Natural killer cell treated with Interleukin-12 subunit alpha and Interleukin-12 subunit beta and Interleukin-15 and Interleukin-18, amount 100 ng/mL, for 72 hours (primary cell): ENCODE results near the gene LMNA. TPM values are rescaled to one million over a fixed set of nuclear protein-coding genes. Genes with fewer than 3 reads are reported as not detected.
A peak's percentile ranks its signal among the peaks of the same experiment; 100 is the strongest.
"Not testable (repeated sequence)": the region's sequence is repeated elsewhere in the genome, so short reads cannot be mapped to it uniquely, and the experiment has no call there.

ENCODE experiments used
- ATAC-seq, 2 donors: fragments of 150-1000 bp; cut with Tn5 transposase in 1 of 2; sonication (Bioruptor Pico), chemical (Tn5 transposase) in 1 of 2; 2 replicates each; pipeline ENCODE4 v1.10.0; 2021
- DNase-seq: peaks from one replicate; pipeline ENCODE4 v3.0.0; 2022; ENCODE audit warnings: low spot score
- H3K27ac Mint-ChIP-seq, 2 donors: 1 replicate in 1 of 2; 2 replicates in 1 of 2; pipeline ENCODE4 v1.8.0; 2022; ENCODE audit warnings: mixed read lengths in 2 of 2, mild to moderate bottlenecking in 1 of 2, moderate library complexity in 1 of 2
- H3K27me3 Mint-ChIP-seq, 2 donors: 1 replicate in 1 of 2; 2 replicates in 1 of 2; pipeline ENCODE4 v1.8.0; 2022; ENCODE audit warnings: mixed read lengths in 2 of 2
- H3K36me3 Mint-ChIP-seq: one replicate; pipeline ENCODE4 v1.8.0; 2022; ENCODE audit warnings: mixed read lengths
- H3K4me1 Mint-ChIP-seq, 2 donors: 1 replicate in 1 of 2; 2 replicates in 1 of 2; pipeline ENCODE4 v1.8.0; 2022; ENCODE audit warnings: low read depth in 2 of 2, mixed read lengths in 2 of 2, mild to moderate bottlenecking in 1 of 2
- H3K4me3 Mint-ChIP-seq: one replicate; pipeline ENCODE4 v1.8.0; 2022; ENCODE audit warnings: mixed read lengths
- H3K9me3 Mint-ChIP-seq: 2 replicates; pipeline ENCODE4 v1.8.0; 2022; ENCODE audit warnings: mixed read lengths
- total RNA-seq, 2 donors: library from RNA; stranded (reverse); gene quantifications; one replicate each; pipeline ENCODE4 v1.2.3, GENCODE V29; 2022

Gene LMNA
- total RNA-seq = 10 to 100 TPM; 21.4 to 67.6 TPM

DNA sequence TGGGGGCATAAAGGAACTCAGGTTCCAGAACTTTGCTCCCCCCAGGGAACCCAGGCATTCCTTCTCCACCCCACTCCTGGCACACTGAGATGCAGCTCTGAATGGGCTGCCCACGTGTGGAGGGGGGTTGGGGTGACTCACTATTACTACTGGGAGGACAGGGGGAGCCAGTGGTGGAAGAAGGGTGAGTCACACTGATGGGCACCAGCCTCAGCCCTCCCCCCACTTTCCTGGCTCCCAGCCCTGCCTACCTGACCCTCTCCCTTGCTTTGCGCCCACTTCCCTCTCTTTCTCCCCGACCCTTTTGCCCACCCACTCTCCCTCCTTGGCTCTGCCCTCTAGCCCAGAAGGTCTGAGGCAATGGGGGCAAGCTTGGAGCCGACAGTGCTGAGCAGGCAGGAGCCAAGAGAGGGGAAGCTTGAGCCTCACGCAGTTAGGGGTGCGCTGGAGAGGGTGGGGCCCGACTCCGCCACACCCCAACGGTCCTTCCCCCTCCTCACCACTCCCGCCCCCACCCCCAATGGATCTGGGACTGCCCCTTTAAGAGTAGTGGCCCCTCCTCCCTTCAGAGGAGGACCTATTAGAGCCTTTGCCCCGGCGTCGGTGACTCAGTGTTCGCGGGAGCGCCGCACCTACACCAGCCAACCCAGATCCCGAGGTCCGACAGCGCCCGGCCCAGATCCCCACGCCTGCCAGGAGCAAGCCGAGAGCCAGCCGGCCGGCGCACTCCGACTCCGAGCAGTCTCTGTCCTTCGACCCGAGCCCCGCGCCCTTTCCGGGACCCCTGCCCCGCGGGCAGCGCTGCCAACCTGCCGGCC is at the start of gene LMNA:
LMNA (plus strand) TSS at position 611 of the 818 bp plus-strand sequence. CDS start 208 bp downstream, outside the sequence.
- H3K4me1 Mint-ChIP-seq = peaks cover 28 to 41% of the 10 kb centered on the region in 2 donors
- H3K9me3 Mint-ChIP-seq = no peaks in the 10 kb centered on the region
- H3K4me3 Mint-ChIP-seq = peak within 1 kb of the TSS; percentile 83
- no peaks in the 10 kb centered on the region for H3K36me3 Mint-ChIP-seq
- peak; percentile 78 for DNase-seq
- ATAC-seq = peak; percentile 91 to 92
- H3K27ac Mint-ChIP-seq = peak within 1 kb of the TSS; percentile 33 to 74
- peaks cover 18 to 29% of the 10 kb centered on the region in 2 donors for H3K27me3 Mint-ChIP-seq

DNA sequence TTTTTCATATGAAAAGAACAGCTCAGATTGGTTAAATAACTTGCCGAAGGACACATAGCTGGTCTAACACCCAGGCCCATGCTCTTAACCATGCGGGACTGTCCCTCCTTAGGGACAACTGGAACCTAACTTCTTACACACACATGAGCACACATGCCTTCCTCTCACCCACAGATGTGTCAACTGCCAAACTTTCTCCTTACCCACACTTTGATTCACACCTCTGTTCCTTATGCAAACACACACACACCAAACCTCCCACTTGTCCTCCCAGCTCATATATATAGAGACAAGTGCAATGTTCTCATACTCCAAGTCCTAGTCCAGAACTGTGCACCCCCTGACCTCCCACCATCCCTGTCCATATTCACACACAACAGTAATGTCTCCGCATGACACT is 49.3 kb upstream of the LMNA start:
- Mint-ChIP-seq H3K4me3 (peak overlapping the region; percentile 0), H3K27ac (peak overlapping the region in 1 of 2 donors; percentile 2), H3K36me3 (no peaks in the 10 kb centered on the region), H3K27me3 (no peaks in the 10 kb centered on the region), H3K4me1 (peaks cover 7 to 12% of the 10 kb centered on the region in 2 donors), H3K9me3 (no peaks in the 10 kb centered on the region)
- DNase-seq = no peak
- ATAC-seq = peak; percentile 82 to 88

DNA sequence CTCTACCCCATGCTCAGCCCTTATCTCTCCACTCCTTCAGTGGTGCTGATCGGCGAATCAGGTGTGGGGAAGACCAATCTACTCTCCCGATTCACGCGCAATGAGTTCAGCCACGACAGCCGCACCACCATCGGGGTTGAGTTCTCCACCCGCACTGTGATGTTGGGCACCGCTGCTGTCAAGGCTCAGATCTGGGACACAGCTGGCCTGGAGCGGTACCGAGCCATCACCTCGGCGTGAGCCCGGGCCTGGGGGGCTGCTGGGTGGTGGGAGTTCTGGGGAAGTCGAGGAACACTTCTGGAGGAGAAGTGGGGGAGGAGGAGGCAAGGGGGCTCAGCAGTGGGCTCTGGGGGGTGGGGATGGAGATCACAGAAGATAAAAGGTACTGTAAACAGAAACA is 48.6 kb upstream of the LMNA start:
- DNase-seq (no peak), ATAC-seq (no peak)
- H3K27me3 Mint-ChIP-seq = no peaks in the 10 kb centered on the region
- H3K4me3 Mint-ChIP-seq = no peak overlapping the region
- H3K4me1 Mint-ChIP-seq = peaks cover 7 to 12% of the 10 kb centered on the region in 2 donors
- H3K36me3 Mint-ChIP-seq = no peaks in the 10 kb centered on the region
- no peak overlapping the region for H3K27ac Mint-ChIP-seq
- H3K9me3 Mint-ChIP-seq = no peaks in the 10 kb centered on the region

DNA sequence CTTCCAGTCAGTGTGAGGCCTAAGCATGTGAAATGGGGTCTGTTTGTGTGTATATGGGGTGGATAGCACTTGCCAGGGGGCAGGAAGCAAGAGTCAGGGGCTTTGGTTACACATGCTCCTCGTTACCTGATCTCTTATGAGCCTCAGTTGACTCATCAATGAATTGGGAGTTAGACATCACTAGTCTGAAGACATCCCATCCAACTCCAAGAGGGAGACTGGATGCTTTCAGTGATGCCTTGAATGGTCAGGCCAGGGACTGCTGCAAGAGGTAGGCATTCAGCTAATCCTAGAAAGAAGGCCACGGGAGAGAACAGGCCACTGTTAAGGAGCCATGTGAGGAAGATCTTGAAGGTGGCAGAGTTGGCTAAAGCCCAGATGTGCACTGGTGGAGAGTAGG is 47.2 kb upstream of the LMNA start:
- Mint-ChIP-seq H3K4me1 (peaks cover 7 to 12% of the 10 kb centered on the region in 2 donors), H3K27ac (no peak overlapping the region), H3K4me3 (no peak overlapping the region), H3K36me3 (no peaks in the 10 kb centered on the region), H3K27me3 (no peaks in the 10 kb centered on the region), H3K9me3 (no peaks in the 10 kb centered on the region)
- DNase-seq = no peak
- ATAC-seq = no peak

DNA sequence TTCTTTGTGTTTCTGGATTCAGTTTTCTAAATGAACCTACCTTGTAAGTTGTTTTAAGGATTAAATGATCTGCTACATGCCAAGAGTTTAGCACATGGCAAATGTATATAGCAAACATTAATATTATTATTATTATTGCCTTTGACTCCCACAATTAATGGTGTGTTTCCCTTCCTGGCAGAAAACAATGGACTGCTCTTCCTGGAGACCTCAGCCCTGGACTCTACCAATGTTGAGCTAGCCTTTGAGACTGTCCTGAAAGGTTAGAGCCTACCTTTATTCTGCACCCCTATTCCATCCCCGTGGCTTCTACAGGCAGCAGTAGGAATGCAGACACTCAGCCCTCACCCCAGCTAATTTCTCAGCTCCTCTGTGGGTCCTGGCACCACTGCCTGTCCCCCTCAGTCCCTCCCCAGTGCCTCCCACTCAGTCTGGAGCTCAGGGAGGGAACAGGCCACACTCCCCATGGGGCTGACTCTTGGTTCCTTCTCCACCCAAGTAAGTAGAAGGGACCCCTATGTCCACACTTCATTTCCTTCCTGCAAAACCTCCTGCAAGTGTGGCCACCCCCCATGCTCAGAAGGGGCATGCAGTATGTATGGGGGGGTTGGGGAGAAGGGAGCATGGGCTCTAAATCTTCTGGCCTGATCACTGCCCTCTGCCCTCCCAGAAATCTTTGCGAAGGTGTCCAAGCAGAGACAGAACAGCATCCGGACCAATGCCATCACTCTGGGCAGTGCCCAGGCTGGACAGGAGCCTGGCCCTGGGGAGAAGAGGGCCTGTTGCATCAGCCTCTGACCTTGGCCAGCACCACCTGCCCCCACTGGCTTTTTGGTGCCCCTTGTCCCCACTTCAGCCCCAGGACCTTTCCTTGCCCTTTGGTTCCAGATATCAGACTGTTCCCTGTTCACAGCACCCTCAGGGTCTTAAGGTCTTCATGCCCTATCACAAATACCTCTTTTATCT is 44.7 kb upstream of the LMNA start:
- Mint-ChIP-seq H3K4me3 (no peak overlapping the region), H3K4me1 (peaks cover 7 to 11% of the 10 kb centered on the region in 2 donors), H3K27ac (no peak overlapping the region), H3K9me3 (no peaks in the 10 kb centered on the region), H3K36me3 (no peaks in the 10 kb centered on the region), H3K27me3 (no peaks in the 10 kb centered on the region)
- DNase-seq = no peak
- no peak for ATAC-seq

DNA sequence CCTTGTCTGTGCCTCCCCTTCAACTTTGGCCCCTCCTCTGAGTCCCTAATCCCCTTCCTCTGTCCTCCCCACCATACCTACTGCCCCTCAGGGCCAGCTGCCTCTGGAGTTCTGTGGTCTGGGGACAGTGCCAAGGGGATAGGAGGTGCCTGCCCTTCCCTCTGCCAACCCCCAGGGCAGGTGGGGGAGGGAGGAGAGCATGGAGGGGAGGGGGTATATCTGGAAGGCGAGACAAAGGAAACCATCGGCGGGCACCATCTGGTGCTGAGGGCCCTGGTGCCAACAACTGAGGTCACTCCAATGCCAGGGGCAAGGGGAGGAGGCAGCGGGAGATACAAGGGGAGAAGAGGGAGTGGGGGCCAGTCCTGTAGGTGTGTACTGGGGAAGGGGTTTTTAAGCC is 44.0 kb upstream of the LMNA start:
- Mint-ChIP-seq H3K27me3 (no peaks in the 10 kb centered on the region), H3K4me1 (peaks cover 2 to 3% of the 10 kb centered on the region in 2 donors), H3K27ac (no peak overlapping the region), H3K4me3 (no peak overlapping the region), H3K36me3 (no peaks in the 10 kb centered on the region), H3K9me3 (no peaks in the 10 kb centered on the region)
- DNase-seq (no peak), ATAC-seq (no peak)

DNA sequence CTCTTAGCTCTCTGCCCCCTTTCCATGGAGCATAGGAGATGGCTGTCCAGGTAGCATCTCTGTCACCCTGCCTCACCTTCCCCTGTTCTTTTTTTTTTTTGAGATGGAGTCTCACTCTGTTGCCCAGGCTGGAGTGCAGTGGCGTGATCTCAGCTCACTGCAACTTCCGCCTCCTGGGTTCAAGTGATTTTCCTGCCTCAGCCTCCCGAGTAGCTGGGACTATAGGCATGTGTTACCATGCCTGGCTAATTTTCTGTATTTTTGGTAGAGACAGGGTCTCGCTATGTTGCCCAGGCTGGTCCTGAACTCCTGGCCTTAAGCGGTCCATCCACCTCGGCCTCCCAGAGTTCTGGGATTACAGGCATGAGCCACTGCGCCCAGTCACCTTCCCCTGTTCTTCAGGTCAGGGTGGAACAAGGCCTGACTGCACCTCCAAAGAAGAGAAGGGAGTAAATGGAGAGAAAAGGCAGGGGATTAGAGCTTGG is 43.1 kb upstream of the LMNA start:
- H3K4me1 Mint-ChIP-seq, H3K4me3 Mint-ChIP-seq, ATAC-seq, DNase-seq, H3K36me3 Mint-ChIP-seq, H3K27ac Mint-ChIP-seq, H3K27me3 Mint-ChIP-seq, H3K9me3 Mint-ChIP-seq: not testable (repeated sequence)

DNA sequence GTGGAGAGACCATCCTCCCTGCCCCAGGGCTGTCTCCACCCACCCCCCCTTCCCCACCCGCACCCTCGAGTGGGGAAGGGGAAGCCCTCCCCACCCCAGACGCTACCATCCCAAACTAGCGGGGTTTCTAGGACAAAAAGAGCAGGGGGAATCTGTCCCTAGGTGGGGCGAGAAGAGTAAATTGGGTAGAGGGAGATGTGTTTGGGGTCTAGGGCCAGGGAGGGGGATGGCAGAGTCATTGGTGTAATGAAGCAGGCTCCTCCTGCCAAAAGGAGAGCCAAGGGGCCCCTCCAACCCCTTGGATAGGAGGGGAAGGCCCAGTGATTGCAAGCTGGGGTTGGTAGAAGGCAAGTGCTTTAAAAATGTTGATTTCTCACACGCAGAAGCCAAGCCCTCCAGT is 42.3 kb upstream of the LMNA start:
- no peaks in the 10 kb centered on the region for H3K27me3 Mint-ChIP-seq
- peaks cover 0 to 6% of the 10 kb centered on the region in 2 donors for H3K4me1 Mint-ChIP-seq
- no peak overlapping the region for H3K4me3 Mint-ChIP-seq
- DNase-seq (no peak), ATAC-seq (no peak)
- H3K27ac Mint-ChIP-seq = no peak overlapping the region
- H3K9me3 Mint-ChIP-seq = no peaks in the 10 kb centered on the region
- no peaks in the 10 kb centered on the region for H3K36me3 Mint-ChIP-seq

DNA sequence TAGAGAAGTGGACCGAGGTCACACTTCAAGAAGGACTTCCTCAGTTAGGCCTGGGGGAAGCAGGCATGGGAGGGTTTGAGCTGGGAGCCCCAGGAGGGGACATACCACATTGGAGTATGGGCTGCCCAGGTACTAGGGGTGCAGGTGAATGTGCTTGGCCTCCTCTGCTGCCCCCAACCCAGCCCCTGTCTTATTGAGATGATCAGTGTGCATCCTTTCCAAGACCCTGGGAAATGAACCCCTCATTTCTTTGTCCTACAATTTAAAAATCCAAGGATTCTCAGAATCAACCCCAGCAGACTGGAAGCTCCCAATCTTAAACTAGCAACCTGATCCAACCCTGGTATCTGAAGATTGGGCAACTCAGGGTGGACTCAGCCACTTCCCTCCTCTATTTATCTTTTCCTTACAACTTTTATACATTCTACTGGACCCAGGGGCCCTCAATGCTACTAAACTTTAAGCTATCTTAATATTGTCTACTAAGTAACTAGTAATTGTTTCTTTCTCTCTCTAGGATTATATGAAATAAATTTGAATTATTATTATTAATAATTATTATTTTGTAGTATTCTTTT is 41.3 kb upstream of the LMNA start:
- Mint-ChIP-seq H3K27me3 (no peaks in the 10 kb centered on the region), H3K36me3 (no peaks in the 10 kb centered on the region)

DNA sequence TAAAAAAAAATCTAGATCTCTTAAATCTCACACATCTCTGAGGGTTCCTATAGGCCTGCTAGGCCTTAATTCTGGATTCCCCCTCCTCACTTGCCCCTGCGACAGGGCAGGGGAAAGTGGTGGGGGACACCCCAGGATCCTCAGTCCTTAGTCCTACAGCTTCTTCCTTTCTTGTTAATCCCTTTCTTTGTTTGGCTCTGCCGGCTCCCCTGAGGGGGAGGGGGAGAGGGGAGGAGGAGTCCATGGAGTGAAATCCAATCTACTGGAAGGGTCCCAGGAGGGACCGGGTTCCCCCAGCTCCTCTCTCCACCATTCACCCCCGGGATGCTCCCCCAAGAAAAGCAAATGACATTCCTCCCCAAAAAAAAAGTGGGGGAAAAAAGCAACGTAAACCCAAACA is 40.8 kb upstream of the LMNA start:
- H3K27me3 Mint-ChIP-seq = no peaks in the 10 kb centered on the region
- no peaks in the 10 kb centered on the region for H3K36me3 Mint-ChIP-seq

More for the DNA sequence above, 41.3 kb upstream of the LMNA start:
- H3K4me1 Mint-ChIP-seq = peaks cover 0 to 10% of the 10 kb centered on the region in 2 donors
- no peak overlapping the region for H3K27ac Mint-ChIP-seq
- DNase-seq = no peak
- ATAC-seq = no peak
- H3K9me3 Mint-ChIP-seq = no peaks in the 10 kb centered on the region
- H3K4me3 Mint-ChIP-seq = no peak overlapping the region

DNA sequence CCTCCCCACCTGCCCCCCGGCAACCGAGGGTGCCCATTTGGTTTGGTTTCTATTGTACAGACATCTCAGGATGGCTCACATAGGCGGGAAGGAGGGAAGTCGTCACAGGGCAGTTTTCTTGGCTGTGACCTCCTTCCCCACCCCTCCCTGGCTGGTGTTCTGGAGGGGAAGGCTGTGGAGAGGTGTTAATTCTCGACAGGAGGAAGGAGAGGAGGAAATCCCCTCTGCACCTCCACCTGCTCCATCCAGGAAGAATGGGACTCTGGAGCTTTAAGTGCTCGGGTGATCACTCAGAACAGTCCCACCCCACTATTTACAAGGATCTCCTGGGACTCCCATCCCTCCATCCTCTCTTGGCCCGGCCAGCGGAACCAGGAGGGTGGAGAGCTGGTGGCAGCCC is 39.9 kb upstream of the LMNA start:
- Mint-ChIP-seq H3K4me3 (no peak overlapping the region), H3K4me1 (peaks cover 0 to 10% of the 10 kb centered on the region in 2 donors), H3K27ac (no peak overlapping the region), H3K27me3 (peaks cover 0 to under 1% of the 10 kb centered on the region in 2 donors), H3K9me3 (no peaks in the 10 kb centered on the region), H3K36me3 (no peaks in the 10 kb centered on the region)
- ATAC-seq = no peak
- no peak for DNase-seq

More for the DNA sequence above, 40.8 kb upstream of the LMNA start:
- Mint-ChIP-seq H3K27ac (no peak overlapping the region), H3K9me3 (no peaks in the 10 kb centered on the region), H3K4me3 (no peak overlapping the region), H3K4me1 (peaks cover 0 to 10% of the 10 kb centered on the region in 2 donors)
- DNase-seq (no peak), ATAC-seq (no peak)

DNA sequence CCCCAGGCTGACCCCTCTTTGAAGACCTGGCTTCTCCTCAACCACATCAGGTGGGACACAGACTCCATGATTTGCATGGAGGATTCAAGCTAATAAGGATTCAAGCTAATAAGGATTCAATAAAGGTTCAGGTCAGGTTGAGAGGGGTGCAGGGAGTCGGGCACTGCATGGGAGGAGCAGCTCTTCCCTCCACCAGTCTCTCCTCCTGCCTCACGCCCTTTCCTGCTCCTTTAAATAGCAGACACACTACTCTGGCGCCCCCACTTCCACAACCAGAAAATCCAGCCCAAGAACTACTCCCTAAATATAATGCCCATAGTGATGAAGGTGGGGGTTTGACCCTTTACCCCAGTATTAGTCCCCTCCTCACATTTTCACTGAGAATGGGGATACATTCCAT is 39.3 kb upstream of the LMNA start:
- Mint-ChIP-seq H3K4me3 (peak overlapping the region; percentile 34), H3K27ac (no peak overlapping the region), H3K4me1 (peaks cover 0 to 10% of the 10 kb centered on the region in 2 donors), H3K27me3 (peaks cover 0 to 3% of the 10 kb centered on the region in 2 donors), H3K36me3 (no peaks in the 10 kb centered on the region), H3K9me3 (no peaks in the 10 kb centered on the region)
- DNase-seq (no peak), ATAC-seq (no peak)

DNA sequence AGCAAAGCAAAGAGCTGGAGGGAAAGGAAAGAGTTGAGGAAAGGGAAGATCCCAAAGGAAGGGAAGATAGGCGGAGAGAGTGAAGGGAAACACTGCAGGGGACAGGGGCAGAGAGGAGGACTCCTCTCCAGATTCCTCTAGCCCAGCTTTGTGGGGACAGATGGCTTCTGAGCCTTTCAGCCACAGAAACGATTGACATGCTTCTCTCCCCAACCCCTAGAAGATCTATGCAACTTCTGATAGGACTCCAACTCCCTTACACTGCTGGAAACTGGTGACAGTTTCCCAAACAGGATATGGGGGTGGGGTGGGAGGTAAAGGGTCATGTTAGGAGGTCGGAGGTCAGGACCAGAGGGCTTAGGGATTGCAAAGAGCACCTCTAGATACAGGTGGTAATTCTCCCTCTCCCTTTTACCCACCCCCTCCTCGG is 38.7 kb upstream of the LMNA start:
- no peak for ATAC-seq
- Mint-ChIP-seq H3K4me3 (peak overlapping the region; percentile 34), H3K27ac (no peak overlapping the region), H3K27me3 (peaks cover 0 to 3% of the 10 kb centered on the region in 2 donors), H3K9me3 (no peaks in the 10 kb centered on the region), H3K4me1 (peaks cover 0 to 10% of the 10 kb centered on the region in 2 donors), H3K36me3 (no peaks in the 10 kb centered on the region)
- DNase-seq = no peak
